HG02973 (cell line): ENCODE data around the gene PRR35.

ENCODE experiments used
- ATAC-seq: cut with Tn5 transposase; IDR thresholded peaks from one replicate; pipeline ENCODE4 v1.9.1; 2021; ENCODE audit warnings: moderate library complexity; ENCODE audit not compliant: unreplicated experiment

PRR35 gene

GRCh38 chr16:546909-547770 lies 13.1 kb upstream of the PRR35 start:
- no peak for ATAC-seq

- no peak for ATAC-seq
Observed at GRCh38 chr16:548586-548985, 11.6 kb upstream of the PRR35 start.

DNA sequence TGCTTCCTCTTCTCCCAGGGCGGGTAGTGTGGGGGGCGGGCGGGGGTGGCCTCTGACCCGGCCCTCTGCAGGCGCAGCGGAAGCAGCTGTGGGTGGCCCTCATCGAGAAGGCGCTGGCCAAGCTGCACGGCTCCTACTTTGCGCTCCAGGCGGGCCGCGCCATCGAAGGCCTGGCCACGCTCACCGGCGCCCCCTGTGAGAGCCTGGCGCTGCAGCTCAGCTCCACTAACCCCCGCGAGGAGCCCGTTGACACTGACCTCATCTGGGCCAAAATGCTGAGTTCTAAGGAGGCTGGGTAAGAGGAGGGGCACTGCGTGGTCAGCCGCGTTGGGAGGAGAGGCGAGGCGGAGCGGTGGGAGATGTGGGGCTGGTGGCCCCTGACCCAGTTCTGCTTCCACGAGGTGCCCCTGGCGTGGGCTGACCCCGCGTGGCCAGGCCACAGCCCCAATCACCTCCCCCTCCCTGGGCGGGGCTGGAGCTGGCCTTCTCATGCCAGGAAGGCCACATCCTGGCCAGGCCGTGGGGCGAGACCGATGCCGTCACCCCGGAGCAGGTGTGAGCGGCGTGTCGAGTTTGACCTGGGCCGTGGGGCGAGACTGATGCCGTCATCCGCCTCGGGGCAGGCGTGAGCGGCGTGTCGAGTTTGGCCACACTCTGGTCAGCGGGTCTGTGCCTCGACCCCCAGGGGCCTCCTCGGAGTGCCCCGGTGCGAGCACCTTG lies 10.5 kb upstream of the PRR35 start:
- no peak for ATAC-seq

GRCh38 chr16:551210-551609 lies 9.0 kb upstream of the PRR35 start:
- no peak for ATAC-seq

- no peak for ATAC-seq
Observed at GRCh38 chr16:552171-552570, 8.0 kb upstream of the PRR35 start.

DNA sequence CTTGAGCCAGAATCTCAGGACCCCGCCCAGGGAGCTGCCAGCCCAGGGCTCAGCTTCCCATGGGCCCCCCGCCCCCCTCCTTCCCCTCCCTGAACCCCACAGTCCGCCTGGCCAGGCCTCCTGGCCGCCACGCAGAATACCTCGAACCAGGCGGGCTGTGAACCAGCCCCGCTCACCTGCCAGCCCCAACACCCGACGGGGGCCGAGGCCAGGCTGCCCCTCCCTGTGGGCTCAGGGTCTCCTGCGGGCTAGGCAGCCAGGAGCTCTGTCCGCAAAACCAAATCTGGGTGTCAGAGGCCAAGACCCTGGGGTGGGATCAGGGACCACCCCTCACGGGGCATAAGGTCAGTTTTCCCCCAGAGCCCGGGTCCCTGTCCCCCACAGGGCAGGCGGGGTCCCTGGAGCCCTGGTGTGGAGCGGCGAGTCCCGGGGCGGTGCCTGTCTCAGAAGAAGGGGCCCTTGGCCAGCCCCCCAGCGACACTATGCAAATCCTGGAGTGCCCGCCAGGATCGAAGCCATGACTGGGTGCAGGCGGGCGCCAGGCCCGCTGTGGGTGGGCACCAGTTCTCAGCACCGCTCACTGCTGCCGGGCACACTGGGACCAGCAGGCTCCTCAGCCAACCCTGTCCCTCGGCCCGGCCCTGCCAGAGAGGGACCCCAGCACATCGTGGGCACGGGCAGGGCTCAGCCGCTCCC lies 6.4 kb upstream of the PRR35 start:
- ATAC-seq, result no peak

DNA sequence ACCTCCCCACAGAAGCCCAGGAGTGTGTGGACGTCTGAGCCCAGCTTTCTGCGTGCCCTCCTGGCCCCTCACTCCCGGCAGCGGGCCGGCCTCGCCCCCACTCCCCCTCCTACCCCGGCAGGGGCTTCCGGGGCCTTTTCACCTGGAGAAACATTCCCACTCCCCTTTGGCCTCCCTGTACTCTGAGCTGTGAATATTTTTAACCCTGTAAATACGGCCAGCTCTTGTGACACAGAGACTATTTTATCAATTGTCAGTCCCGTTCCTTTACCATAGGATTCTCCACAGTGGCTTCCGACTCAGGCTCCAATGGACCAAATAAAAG lies 5.9 kb upstream of the PRR35 start:
- ATAC-seq, result no peak

DNA sequence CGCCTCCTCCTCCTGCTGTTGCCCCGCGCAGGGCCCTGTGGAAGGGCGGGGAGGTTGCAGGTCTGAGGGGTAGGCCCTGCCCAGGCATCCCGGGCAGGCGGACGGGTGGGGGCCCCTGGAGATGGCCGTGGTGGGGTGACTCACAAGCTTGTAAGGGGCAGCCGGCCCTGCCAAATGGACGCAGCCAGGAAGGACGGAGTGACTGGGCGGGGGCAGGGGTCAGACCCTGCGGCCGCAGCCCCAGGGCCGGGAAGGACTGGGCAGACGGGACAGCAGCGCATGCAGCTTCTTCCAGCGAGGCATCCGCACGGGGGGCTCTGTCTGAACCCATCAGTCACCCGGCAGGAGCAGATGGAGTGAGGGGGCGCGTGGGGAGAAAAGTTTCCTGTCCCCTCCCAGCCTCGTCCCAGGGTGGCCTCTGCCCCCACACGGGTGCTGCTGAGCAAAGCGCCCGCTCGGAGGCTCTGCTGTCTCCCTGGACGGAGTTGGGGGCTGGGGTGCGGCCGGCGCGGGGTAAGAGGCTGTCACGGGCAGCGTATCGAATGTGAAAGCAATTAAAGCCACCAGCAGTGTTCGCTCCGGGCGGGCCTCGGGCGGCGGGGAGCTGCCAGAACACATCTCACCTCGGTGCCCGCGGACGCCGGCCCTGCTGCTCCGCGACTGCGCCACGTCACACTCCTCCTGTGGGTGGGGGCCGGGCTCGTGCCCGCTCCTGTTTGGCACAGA lies 5.4 kb upstream of the PRR35 start:
- no peak for ATAC-seq

DNA sequence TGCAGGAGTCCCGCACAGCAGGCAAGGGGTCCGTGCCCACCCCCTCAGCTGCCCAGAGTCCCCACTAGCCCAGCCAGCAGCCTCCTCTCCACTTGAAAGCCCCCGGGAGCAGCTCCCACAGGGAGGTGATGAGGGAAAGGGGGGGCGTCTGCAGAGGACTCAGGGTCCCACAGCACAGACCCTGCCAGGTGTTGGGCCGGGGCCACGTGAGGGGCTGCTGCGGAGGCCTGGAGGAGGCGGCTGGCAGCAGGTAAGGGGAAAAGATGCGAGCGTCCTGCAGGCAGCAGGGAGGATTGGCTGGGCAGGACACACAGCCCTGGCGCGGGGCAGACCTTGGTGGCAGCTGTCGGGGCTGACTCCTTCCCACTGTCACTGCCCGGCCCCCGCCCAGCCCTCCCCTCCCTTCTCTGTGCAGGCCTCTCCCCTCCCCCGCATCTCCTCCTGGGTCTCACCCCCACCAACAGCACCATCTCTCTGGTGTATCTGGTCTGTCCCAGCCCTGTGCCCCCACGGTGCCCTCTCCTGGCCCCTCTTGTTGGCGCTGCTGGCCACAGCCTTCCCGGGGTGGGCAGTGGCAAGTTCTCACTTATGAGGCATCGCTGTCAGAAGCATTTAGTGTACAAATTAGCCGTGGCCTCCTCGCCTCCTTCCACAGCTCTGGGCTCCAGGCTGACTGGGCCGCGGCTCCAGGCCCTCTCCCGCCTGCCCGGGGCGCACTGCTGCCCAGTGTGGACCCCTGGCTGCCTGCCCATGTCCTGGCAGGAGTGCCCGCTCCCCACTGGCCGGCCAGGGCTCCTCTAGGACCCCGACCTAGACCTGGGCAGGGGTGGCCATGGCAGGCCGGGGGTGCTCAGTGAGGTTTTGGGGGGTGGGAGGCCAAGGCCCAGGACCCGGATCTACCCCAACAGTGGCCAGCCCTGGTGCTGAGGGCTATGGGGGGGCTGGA lies 4.4 kb upstream of the PRR35 start:
- ATAC-seq, result no peak

DNA sequence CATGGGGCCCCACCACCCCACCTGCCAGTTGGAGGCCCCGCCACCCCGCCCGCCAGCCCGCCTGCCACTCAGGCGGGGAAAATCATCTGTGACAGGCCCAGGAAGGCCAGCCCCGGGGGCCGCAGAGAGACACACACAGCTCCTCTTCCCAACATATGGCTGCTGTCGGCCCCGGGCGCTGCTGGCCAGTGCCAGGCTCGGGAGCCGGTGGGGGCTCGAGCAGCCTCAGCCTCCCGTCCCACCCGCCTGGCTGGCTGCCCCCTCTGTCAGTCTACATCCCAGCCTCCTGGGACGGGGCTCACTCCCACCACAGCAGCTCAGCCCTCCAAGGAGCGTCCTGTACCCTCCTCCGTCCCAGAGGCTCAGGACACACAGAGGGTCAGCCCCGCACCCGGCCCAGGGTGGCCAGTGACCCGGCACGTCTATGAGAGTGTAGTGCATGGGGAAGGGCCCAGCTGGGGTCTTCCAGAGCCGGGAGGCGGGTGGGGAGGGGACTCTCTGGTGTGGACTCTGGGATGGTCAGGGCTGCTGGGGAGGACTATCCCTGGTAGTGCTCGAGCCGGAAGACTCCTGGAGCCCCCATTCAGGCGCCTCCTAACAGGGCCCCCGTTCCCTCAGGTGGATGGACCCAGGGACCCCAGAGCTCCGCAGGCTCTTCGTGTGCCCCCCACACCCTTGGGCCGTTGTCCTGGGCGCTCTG lies 3.6 kb upstream of the PRR35 start:
- no peak for ATAC-seq

- ATAC-seq, result no peak
Observed at GRCh38 chr16:557463-558297, 2.5 kb upstream of the PRR35 start.

DNA sequence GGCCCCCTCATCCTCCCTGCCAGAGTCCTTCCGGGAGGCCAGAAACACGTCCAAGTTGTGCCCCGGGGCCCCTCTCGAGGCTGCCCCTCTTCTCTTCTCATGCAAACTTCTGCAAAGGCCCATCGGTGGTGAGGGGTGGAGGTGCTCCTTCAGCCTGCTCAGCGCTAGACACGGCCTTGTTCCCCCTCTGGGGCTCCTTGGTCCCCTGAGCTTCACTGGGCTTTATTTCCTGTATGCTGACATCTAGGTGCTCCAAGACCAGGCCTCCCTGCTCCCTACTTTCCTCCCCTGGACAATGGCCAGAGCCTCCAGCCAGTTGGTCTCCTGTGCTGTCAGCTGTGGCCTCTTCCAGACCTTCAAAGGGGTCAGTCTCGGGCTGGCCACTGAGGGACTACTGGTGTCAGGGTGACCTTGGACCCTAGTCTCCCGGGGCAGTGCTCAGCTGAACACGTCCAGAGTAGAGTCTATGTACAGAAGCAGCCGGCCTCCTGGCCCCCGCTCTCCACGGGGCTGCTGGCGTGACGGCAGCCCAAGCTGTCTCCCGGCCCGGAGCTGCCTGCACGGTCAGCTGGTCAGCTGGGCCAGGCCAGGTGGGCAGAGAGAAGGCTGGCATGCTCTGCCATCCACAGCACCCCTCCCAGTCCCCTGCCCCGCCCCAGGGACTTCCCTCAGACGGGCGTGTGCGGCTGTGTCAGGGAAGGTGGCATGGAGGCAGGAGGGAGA lies 1.7 kb upstream of the PRR35 start:
- no peak for ATAC-seq

- no peak for ATAC-seq
Observed at GRCh38 chr16:559021-559380, 1.2 kb upstream of the PRR35 start.

DNA sequence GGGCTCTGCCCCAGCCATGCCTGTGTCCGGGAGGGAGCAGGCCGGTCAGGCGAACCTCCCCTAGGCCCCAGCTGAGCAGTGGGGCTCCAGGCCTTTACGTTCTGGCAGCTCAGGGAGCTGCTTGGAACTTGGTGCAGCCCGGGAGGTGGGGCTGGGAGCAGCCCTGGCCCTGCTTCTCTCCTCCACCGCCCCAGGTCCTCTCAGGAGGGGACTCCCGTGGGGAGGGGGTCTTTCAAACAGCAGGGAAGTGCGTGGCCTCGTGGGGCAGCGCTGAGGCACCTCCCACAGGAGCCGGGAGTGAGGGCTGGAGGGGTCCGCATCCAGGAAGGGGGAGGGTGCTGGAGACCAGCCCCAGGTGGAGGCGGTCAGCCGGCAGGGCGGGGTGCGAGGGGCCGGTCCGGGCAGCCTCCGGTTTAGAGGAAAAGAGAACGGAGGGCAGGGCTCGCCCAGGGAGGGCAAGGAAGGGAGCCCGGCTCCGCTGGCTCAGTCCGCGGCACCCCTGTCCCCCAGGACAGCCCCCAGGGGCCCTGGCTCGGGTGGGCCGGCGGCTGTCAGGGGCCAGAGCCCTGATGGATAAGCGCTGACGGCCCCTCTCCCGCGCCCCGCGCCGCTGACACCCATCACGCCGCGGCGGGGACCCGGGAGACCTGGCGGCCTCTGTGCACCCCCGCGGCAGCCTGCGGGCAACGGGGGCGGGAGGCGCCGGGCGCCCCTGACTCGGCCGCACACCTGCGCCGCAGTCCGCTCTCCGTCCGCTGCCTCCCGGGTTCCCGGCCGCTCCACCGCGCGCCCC lies 587 bp upstream of the PRR35 start:
- no peak for ATAC-seq

GRCh38 chr16:560701-561412 lies 663 bp downstream of the PRR35 start:
- ATAC-seq, result no peak

DNA sequence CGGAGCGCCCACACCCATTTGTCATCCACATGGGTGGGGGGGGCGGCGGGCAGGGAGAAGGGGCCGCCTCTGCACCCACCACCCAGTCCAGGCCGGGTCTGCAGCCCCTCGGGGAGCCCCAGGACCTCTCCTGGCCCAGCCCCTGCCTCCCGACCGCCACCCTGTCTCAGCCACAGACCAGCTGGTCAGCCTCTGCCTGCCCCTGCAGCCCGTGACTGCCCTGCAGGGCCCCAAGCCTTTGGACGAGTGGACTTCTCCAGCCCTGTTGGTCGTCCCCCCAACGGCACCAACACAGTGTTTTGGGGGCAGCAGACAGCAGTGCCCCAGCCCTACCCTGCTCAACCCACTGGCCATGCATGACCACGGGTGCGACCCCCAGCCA lies 1.2 kb downstream of the PRR35 start:
- ATAC-seq, result no peak
